ENCODE measurements around the gene PLLP.
"Not testable (repeated sequence)": the region's sequence is repeated elsewhere in the genome, so short reads cannot be mapped to it uniquely, and the experiment has no call there.

The PLLP gene

DNA sequence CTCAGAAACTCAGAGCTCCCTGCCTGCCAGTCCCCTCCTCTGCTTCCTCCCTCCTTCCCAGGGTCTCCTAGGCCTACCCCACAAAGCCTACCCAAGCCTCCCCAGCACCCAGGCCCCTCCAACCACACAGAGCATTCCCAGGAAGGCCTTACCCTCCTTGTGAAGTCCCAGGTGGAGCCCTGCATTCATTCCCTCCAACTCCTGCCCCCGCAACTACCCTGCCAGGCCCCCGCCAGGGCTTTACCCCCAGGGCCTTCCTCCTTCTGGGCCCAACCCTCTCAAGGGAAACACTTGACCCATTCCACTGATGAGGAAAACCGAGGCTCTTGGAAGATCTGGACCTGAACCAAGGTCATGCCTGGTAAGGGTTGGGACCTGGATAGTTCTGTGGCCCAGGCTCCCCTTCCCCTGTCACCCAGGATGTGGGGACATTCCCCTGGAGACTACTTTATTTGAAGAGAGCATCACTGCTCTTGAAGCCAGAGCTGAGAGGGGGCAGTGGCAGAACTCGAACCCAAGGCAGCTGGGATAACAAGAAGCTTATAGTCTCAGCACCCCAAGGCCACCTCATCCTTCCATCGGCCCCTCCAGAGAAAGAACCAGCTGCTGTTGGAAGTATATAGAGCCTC is 12.5 kb downstream of the PLLP start:
- Mint-ChIP-seq H3K27me3 (no peaks in the 10 kb centered on the region), H3K36me3 (no peaks in the 10 kb centered on the region), H3K4me3 (no peak overlapping the region), H3K4me1 (peaks cover 3% of the 10 kb centered on the region), H3K9me3 (no peaks in the 10 kb centered on the region), H3K27ac (no peak overlapping the region)
- DNase-seq (ENCODE audit: low spot score in 2 of 2) (no peak), ATAC-seq (ENCODE audit: low read depth) (no peak)

DNA sequence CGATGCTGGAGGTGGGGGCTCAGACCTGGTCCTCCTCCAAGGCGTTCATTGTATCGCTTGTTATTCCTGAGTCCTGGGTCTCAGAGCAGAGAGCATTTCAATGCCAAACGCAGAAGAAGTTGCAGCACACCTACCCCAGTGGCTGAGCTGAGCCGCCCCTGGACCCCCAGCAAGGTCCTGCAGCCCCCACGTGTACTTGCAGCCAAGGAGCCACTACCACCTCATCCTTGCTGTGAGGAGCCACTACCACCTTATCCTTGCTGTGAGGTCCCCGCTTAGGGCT is 13.5 kb downstream of the PLLP start:
- Mint-ChIP-seq H3K4me3 (no peak overlapping the region), H3K27me3 (no peaks in the 10 kb centered on the region), H3K36me3 (no peaks in the 10 kb centered on the region), H3K9me3 (no peaks in the 10 kb centered on the region), H3K27ac (no peak overlapping the region), H3K4me1 (no peaks in the 10 kb centered on the region)
- ATAC-seq (ENCODE audit: low read depth), result no peak
- no peak for DNase-seq (ENCODE audit: low spot score in 2 of 2)

DNA sequence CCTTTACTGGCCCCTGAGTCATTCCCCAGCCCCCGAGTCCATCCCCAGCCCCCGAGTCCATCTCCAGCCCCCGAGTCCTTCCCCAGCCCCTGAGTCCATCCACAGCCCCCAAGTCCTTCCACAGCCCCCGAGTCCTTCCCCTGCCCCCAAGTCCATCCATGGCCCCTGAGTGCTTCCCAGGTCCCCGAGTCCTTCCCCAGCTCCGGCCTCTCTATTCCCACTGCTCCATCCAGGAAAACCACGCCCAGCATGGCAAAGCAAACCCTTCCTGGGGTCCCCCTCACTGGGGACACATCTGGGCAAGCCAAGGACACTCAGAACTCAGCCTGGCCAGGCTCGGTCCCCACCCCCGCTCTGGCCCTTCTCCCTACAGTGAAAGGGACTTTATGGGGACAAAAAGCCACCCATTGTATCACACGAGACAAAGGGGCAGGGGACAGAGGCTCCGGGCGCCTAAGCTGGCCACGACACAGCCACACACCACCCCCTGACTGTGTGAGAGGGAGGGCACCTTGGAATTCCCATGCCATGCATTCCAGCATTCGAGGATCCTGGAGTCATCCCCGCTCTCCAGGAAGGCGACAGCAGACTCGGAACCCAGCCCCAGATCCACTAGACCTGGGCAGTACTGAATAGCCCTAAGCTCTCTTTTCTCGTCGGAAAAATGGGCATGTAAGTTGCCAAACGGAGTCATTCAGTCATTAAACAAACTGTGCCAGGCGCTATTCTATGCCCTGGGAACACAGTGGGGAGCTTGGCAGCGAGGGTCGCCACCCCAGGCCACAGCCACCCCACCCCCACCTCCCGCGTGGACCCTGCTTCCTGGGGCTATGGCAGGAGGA is 14.0 kb downstream of the PLLP start:
- H3K4me1 Mint-ChIP-seq, result no peaks in the 10 kb centered on the region
- no peaks in the 10 kb centered on the region for H3K27me3 Mint-ChIP-seq
- no peaks in the 10 kb centered on the region for H3K36me3 Mint-ChIP-seq
- H3K9me3 Mint-ChIP-seq, result no peaks in the 10 kb centered on the region
- ATAC-seq (ENCODE audit: low read depth), result no peak
- no peak for DNase-seq (ENCODE audit: low spot score in 2 of 2)
- H3K27ac Mint-ChIP-seq, result no peak overlapping the region
- no peak overlapping the region for H3K4me3 Mint-ChIP-seq

DNA sequence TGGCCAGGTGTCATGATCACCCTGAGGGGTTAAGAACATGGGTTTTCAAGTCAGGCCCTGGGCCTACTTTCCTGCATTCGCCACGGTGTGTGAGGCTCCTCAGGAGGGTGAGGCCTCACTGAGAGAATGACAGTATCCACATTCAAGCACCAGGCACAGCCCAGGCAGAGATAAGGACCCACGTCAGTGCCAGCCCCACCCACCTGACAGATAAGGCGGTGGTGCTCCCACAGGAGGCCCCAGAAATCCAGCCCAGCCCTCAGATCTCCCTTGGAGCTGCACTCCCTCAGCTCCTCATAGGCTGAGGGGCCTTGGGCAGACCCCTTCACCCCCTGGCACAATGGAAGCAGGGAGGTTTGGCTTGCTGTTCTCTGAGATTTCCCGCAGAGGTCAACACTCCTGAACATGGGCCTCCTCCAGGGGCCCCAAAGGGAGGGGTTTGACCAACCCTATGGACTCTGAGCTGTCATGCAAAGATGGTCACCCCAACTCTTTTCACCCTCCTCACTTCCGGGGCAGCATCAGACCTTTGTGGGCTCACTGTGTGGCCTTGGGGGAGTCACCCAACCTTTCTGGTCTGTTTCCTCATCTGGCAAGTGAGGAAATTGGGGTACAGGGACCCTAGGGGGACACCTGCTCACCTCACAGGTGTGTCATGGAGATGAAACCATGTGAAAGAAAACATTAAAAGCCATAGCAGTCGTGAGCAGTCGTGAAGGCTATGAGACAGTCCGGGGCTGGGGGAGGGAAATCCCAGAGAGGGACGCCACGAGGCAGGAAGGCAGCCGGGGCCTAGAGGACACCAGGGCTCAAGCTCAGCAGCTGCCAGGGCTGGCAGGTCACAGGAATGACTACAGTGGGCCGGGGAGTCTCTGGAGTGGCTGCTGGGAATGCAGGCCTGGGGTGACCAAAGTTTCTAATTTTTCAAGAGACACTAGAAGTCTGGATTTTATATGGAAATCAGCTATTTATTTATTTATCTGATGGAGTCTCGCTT is 15.4 kb downstream of the PLLP start:
- Mint-ChIP-seq H3K27ac (no peak overlapping the region), H3K36me3 (no peaks in the 10 kb centered on the region), H3K4me1 (peaks cover 3% of the 10 kb centered on the region), H3K9me3 (no peaks in the 10 kb centered on the region), H3K27me3 (no peaks in the 10 kb centered on the region), H3K4me3 (no peak overlapping the region)
- ATAC-seq (ENCODE audit: low read depth), result no peak
- no peak for DNase-seq (ENCODE audit: low spot score in 2 of 2)

DNA sequence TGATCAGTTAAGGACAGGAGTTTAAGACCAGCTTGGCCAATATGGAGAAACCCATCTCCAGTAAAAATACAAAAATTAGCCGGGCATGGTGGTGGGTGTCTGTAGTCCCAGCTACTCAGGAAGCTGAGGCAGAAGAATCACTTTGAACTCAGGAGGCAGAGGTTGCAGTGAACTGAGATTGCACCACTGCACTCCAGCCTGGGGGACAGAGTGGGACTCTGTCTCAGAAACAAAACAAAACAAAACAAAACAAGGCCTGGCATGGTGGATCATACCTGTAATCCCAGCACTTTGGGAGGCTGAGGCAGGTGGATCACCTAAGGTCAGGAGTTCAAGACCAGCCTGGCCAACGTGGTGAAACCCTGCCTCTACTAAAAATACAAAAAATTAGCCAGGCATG is 17.1 kb downstream of the PLLP start:
- DNase-seq (ENCODE audit: low spot score in 2 of 2); H3K27me3 Mint-ChIP-seq; H3K27ac Mint-ChIP-seq; H3K9me3 Mint-ChIP-seq; H3K36me3 Mint-ChIP-seq; H3K4me1 Mint-ChIP-seq; H3K4me3 Mint-ChIP-seq; ATAC-seq (ENCODE audit: low read depth): not testable (repeated sequence)

DNA sequence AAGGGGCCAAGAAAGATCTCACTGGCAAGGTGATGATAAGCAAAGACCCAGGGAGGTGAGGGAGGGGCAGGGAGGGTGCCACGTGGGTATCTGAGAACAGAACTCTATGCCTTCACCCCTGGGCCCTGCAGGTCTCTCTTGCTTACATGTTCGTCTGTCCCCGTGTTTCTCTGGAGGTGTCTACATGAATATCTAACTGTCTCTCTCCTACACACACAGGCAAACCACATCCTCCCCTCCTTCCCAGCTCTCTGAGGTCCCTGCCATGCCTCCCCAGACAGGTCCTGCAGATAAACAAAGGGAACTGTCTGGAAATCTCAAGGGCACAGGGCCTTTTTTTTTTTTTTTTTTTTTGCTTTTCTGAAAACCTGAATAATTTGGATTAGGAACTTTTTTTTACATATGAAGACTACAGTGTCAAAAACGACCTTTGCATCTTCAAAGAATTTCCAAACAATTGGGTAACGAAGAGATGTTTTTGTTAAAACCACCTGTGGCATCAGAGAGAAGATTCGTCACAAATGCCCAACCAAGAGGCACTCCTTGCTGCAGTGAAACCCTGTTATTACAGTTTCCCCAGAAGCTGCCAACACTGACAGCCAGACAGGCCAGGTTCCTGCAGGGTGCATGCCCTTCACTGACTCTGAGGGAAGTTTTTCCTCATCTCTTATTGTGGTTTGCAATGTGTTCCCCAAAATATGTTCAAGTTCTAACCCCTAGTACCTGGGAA is 17.8 kb downstream of the PLLP start:
- DNase-seq (ENCODE audit: low spot score in 2 of 2), result no peak
- peaks cover 3% of the 10 kb centered on the region for H3K4me1 Mint-ChIP-seq
- H3K4me3 Mint-ChIP-seq, result no peak overlapping the region
- no peak overlapping the region for H3K27ac Mint-ChIP-seq
- H3K27me3 Mint-ChIP-seq, result no peaks in the 10 kb centered on the region
- H3K9me3 Mint-ChIP-seq, result no peaks in the 10 kb centered on the region
- H3K36me3 Mint-ChIP-seq, result no peaks in the 10 kb centered on the region
- no peak for ATAC-seq (ENCODE audit: low read depth)

DNA sequence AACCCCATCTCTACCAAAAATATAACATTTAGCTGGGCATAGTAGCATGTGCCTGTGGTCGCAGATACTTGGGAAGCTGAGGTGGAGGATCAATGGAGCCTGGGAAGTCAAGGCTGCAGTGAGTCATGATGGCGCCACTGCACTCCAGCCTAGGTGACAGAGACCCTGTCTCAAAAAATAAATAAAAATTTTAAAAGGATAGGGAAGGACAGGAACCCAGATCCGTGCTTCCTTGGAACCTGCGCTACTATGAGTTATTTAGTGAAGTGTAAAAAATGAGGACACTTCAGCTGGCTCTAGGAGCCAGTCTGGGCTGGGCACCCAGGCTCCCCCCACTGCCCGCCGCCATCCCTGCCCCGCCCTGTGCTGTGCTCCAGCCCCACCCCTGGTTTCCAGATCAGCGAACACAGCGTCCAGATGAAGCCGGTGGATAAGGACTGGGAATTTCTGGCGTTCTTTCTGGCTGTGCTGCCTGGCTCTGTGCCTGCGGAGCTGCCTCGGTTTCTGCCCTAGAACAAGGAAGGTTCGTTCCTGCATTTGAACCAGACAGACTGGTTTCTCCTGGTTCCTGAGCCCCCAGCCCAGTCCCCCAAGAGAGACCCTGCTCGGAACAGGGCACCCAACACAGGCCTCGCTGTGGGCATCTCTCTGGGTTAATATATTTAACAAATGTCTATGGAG is 18.5 kb downstream of the PLLP start:
- DNase-seq (ENCODE audit: low spot score in 2 of 2), result no peak
- no peaks in the 10 kb centered on the region for H3K36me3 Mint-ChIP-seq
- no peak overlapping the region for H3K4me3 Mint-ChIP-seq
- H3K27ac Mint-ChIP-seq, result no peak overlapping the region
- H3K4me1 Mint-ChIP-seq, result peaks cover 3% of the 10 kb centered on the region
- ATAC-seq (ENCODE audit: low read depth), result no peak
- no peaks in the 10 kb centered on the region for H3K9me3 Mint-ChIP-seq
- H3K27me3 Mint-ChIP-seq, result no peaks in the 10 kb centered on the region

DNA sequence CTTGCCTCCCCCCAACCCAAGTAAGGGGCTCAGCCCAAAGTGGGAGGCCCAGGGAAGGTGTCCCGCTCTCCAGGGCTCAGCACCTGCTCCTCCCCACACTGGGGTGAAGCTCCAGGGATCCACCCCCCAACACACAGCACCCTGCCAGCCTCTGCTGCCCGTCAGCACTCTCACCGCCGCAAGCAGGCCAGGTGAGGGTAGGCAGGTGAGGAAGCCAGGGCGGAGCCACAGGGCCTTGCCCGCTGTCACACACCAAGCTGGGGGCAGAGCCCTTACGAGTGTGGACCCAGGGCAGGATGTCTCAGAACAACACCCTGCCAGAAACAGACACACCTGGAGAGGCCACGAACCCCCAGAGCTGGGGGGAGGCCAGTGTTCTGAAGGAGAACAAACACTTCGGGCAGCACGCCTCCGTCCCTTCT is 19.5 kb downstream of the PLLP start:
- no peaks in the 10 kb centered on the region for H3K9me3 Mint-ChIP-seq
- DNase-seq (ENCODE audit: low spot score in 2 of 2), result no peak
- no peak overlapping the region for H3K4me3 Mint-ChIP-seq
- H3K27me3 Mint-ChIP-seq, result no peaks in the 10 kb centered on the region
- no peaks in the 10 kb centered on the region for H3K36me3 Mint-ChIP-seq
- H3K4me1 Mint-ChIP-seq, result peaks cover 8% of the 10 kb centered on the region
- H3K27ac Mint-ChIP-seq, result no peak overlapping the region
- no peak for ATAC-seq (ENCODE audit: low read depth)

DNA sequence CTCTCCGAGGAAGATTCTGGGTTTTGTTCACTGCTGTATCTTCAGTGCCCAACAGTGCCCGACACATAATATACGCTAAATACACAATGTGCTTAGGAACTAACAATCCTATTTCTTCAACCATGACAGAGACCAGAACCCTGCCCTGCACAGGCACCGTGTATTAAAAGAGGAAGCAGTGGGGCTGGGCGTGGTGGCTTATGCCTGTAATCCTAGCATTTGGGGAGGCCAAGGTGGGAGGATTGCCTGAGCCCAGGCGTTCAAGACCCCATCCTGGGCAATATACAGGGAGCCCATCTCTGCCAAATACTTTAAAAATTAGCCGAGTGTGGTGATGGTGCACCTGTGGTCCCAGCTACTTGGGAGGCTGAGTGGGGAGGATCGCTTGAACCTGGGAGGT is 20.1 kb downstream of the PLLP start:
- Mint-ChIP-seq H3K36me3 (no peaks in the 10 kb centered on the region), H3K27ac (no peak overlapping the region), H3K27me3 (no peaks in the 10 kb centered on the region), H3K9me3 (no peaks in the 10 kb centered on the region), H3K4me1 (peaks cover 9% of the 10 kb centered on the region), H3K4me3 (no peak overlapping the region)
- DNase-seq (ENCODE audit: low spot score in 2 of 2), result no peak
- peak; percentile 56 for ATAC-seq (ENCODE audit: low read depth)

DNA sequence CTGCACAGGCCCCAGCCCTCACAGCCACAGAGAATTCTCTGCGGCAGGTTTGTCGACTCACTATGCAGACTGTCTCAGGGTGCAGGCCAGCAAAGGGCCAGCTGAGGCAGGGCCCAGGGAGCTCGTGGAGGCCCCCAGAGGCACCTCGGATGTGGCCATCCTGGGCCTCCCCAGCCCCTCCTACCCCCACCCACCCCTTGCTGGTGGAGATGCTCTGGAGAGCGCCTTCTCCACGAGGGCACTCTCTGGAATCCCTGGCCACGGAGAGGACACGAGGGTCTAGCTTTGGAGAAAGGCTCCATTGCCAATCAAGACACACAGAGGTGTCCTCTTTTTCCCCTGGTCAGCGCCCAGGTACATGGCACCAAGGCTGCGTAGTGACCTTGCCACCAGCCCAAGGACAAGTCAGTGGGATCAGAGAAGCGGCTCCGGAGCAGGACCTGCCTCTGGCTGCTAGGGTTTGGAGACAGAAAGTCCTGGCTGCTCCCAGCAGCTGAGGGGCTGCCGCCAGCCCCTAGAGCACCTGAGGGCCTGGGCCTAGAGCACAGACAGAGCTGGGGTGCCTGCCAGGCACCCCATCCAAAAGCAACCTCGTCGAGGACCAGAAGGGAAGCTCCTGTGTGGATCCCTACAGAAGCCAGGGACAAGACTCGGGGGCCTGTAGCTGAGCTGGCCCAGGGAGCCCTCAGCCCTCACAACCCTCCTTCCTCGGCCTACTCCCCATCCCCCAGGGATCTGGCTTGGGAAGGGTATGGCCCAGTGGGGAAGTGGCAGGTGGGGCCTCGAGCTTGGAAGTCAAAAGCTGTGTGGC is 20.7 kb downstream of the PLLP start:
- Mint-ChIP-seq H3K36me3 (no peaks in the 10 kb centered on the region), H3K4me1 (peaks cover 9% of the 10 kb centered on the region), H3K4me3 (no peak overlapping the region), H3K27me3 (no peaks in the 10 kb centered on the region), H3K9me3 (no peaks in the 10 kb centered on the region), H3K27ac (no peak overlapping the region)
- ATAC-seq (ENCODE audit: low read depth) (no peak), DNase-seq (ENCODE audit: low spot score in 2 of 2) (no peak)

DNA sequence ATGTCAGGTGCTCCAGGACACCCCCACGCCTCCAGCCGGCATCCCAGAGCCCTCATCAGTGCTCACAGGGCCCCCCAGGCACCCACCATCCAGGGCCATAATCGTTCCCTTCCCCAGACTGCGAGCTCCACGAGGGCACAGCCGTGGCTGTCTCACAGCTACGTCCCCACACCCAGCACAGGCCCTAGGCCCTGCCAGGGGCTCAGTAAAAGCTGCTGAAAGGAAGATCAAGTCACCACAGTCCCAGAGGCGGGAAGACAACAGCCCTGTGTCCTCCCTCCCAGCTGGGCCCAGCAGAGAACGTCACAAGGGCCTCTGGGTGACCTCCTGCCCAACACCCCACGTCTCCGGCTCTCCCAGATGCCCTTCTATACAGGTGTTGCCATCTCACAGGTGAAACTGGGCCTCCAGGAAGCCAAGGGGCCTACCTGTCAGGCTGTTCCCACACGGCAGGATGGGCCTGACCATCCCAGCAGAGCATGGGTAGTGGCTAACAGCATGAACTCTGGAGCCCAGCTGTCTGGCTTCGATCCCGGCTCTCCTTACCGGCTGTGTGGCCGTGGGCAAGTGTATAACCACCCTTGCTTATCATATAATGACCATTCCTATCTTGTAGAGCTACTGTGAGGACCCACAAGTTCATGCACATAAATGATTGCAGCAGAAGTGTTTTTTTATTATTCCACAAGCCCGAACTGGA is 21.5 kb downstream of the PLLP start:
- H3K27ac Mint-ChIP-seq, result peak overlapping the region; percentile 1
- peaks cover 9% of the 10 kb centered on the region for H3K4me1 Mint-ChIP-seq
- no peaks in the 10 kb centered on the region for H3K9me3 Mint-ChIP-seq
- H3K27me3 Mint-ChIP-seq, result no peaks in the 10 kb centered on the region
- no peaks in the 10 kb centered on the region for H3K36me3 Mint-ChIP-seq
- H3K4me3 Mint-ChIP-seq, result no peak overlapping the region
- DNase-seq (ENCODE audit: low spot score in 2 of 2) (no peak), ATAC-seq (ENCODE audit: low read depth) (no peak)

DNA sequence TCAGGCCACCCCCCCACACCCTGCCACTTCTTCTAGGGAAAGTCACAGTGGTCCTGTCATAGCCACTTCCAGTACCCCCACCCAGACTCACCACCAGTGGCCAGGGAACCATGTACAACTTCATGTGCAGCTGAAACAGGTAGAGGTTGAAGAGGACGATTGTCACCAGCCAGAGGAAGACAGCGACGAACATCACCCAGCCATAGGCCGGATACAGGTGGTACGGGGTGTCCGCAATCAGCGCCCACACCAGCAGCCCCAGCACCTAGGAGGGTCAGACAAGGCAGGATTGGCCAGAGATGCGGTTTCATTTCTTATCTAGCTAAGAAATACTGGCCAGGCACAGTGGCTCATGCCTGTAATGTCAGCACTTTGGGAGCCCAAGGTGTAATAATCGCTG is 22.7 kb downstream of the PLLP start:
- no peak for ATAC-seq (ENCODE audit: low read depth)

More for the DNA sequence above, 22.7 kb downstream of the PLLP start:
- H3K4me1 Mint-ChIP-seq, result peaks cover 9% of the 10 kb centered on the region
- H3K27me3 Mint-ChIP-seq, result no peaks in the 10 kb centered on the region
- no peak overlapping the region for H3K4me3 Mint-ChIP-seq
- no peak for DNase-seq (ENCODE audit: low spot score in 2 of 2)
- no peak overlapping the region for H3K27ac Mint-ChIP-seq
- H3K36me3 Mint-ChIP-seq, result no peaks in the 10 kb centered on the region
- no peaks in the 10 kb centered on the region for H3K9me3 Mint-ChIP-seq
